Measurements from ENCODE around the gene GALNT2.

GALNT2 gene

DNA sequence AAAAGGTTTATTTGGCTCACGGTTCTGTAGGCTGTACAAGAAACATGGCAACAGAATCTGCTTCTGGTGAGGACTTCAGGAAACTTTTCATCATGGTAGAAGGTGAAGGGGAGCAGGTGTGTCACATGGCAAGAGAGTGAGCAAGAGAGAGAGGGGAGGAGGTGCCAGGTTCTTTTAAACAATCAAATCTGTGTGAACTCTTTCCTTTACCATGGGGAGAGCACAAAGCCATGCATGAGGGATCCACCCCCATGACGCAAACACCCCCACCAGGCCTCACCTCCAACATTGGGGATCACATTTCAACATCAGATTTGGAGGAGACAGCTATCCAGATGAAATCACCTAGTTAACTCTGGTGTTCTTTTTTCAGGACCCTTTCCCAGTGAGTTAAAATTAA, 103.6 kb downstream of the GALNT2 start:
- no peak overlapping the region for H3K4me3 ChIP-seq (ENCODE audit: low read depth in 1 of 2, low read length in 1 of 2)
- H3K27me3 ChIP-seq = no peaks in the 10 kb centered on the region
- TF ChIP-seq, protein P1, sequence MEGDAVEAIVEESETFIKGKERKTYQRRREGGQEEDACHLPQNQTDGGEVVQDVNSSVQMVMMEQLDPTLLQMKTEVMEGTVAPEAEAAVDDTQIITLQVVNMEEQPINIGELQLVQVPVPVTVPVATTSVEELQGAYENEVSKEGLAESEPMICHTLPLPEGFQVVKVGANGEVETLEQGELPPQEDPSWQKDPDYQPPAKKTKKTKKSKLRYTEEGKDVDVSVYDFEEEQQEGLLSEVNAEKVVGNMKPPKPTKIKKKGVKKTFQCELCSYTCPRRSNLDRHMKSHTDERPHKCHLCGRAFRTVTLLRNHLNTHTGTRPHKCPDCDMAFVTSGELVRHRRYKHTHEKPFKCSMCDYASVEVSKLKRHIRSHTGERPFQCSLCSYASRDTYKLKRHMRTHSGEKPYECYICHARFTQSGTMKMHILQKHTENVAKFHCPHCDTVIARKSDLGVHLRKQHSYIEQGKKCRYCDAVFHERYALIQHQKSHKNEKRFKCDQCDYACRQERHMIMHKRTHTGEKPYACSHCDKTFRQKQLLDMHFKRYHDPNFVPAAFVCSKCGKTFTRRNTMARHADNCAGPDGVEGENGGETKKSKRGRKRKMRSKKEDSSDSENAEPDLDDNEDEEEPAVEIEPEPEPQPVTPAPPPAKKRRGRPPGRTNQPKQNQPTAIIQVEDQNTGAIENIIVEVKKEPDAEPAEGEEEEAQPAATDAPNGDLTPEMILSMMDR (IDR thresholded peaks at IDR 0.05) = no peak
- no peaks in the 10 kb centered on the region for H3K36me3 ChIP-seq
- no peaks in the 10 kb centered on the region for H3K9me3 ChIP-seq
- H3K4me1 ChIP-seq (ENCODE audit: control insufficient read depth in 1 of 2, insufficient read depth in 1 of 2, low read depth in 1 of 2, low read length in 1 of 2) = peaks cover 4 to 6% of the 10 kb centered on the region in 2 experiments
- H3K27ac ChIP-seq = no peak overlapping the region

GRCh38 chr1:230171356-230172015, 104.4 kb downstream of the GALNT2 start:
- TF ChIP-seq, protein P1 (IDR thresholded peaks at IDR 0.05) = no peak
- H3K36me3 ChIP-seq = no peaks in the 10 kb centered on the region

DNA sequence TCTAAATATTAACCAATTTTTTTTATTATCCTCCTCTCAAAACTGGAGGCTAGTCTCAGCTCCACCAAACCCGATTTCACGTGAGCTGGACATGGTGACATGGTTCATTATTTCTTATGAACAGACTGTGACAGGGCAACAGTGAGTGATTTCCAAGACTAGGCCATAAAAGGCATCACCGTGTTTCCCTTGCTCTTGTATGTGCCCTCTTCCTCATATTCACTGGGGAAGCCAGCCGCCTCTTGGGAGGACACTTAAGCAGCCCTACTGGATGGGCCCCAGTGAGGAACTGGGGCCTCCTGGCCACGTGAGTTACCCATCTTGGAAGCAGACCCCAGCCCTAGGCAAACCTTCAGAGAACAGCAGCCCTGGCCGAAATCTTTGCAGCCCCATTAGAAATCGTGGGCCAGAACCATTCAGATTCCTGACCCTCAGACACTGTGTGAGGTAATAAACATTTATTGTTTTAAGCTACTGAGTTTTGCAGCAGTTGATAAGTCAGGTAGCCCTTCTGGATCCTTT, 105.0 kb downstream of the GALNT2 start:
- H3K9me3 ChIP-seq = no peaks in the 10 kb centered on the region
- H3K4me3 ChIP-seq (ENCODE audit: low read depth in 1 of 2, low read length in 1 of 2) = no peak overlapping the region
- no peak overlapping the region for H3K27ac ChIP-seq
- H3K27me3 ChIP-seq = no peaks in the 10 kb centered on the region
- no peaks in the 10 kb centered on the region for H3K36me3 ChIP-seq
- H3K4me1 ChIP-seq (ENCODE audit: control insufficient read depth in 1 of 2, insufficient read depth in 1 of 2, low read depth in 1 of 2, low read length in 1 of 2) = peaks cover 4 to 6% of the 10 kb centered on the region in 2 experiments
- TF ChIP-seq, protein P1 (IDR thresholded peaks at IDR 0.05) = no peak

More at GRCh38 chr1:230171356-230172015, 104.4 kb downstream of the GALNT2 start:
- peaks cover 4 to 6% of the 10 kb centered on the region in 2 experiments for H3K4me1 ChIP-seq (ENCODE audit: control insufficient read depth in 1 of 2, insufficient read depth in 1 of 2, low read depth in 1 of 2, low read length in 1 of 2)
- no peak overlapping the region for H3K27ac ChIP-seq
- no peak overlapping the region for H3K4me3 ChIP-seq (ENCODE audit: low read depth in 1 of 2, low read length in 1 of 2)
- H3K27me3 ChIP-seq = no peaks in the 10 kb centered on the region
- H3K9me3 ChIP-seq = no peaks in the 10 kb centered on the region

GRCh38 chr1:230173187-230173975, 106.3 kb downstream of the GALNT2 start:
- Histone ChIP-seq H3K27ac (no peak overlapping the region), H3K9me3 (no peaks in the 10 kb centered on the region), H3K27me3 (no peaks in the 10 kb centered on the region), H3K4me1 (ENCODE audit: control insufficient read depth in 1 of 2, insufficient read depth in 1 of 2, low read depth in 1 of 2, low read length in 1 of 2) (peaks cover 4 to 6% of the 10 kb centered on the region in 2 experiments), H3K4me3 (ENCODE audit: low read depth in 1 of 2, low read length in 1 of 2) (no peak overlapping the region), H3K36me3 (peaks cover 3% of the 10 kb centered on the region)
- TF ChIP-seq, protein P1 (IDR thresholded peaks at IDR 0.05) = no peak

- TF ChIP-seq, protein P1 (IDR thresholded peaks at IDR 0.05) = no peak
- no peak overlapping the region for H3K4me3 ChIP-seq (ENCODE audit: low read depth in 1 of 2, low read length in 1 of 2)
- no peaks in the 10 kb centered on the region for H3K9me3 ChIP-seq
- H3K27me3 ChIP-seq = no peaks in the 10 kb centered on the region
- H3K36me3 ChIP-seq = peaks cover 8% of the 10 kb centered on the region
- no peak overlapping the region for H3K27ac ChIP-seq
- H3K4me1 ChIP-seq (ENCODE audit: control insufficient read depth in 1 of 2, insufficient read depth in 1 of 2, low read depth in 1 of 2, low read length in 1 of 2) = peaks cover 4 to 6% of the 10 kb centered on the region in 2 experiments
Observed at GRCh38 chr1:230174041-230174440, 107.0 kb downstream of the GALNT2 start.
